Fibroblast of mammary gland (primary cell): Measurements from ENCODE around the gene CCDC34.

Experiments used
- DNase-seq: peaks from one replicate; pipeline ENCODE4 v3.0.0-alpha.2; 2010; ENCODE audit warnings: low read depth
- H3K4me3 ChIP-seq: 2 replicates; pipeline ENCODE4 v1.5.1; 2011; ENCODE audit warnings: low read depth, mild to moderate bottlenecking, low read length, moderate library complexity; ENCODE audit not compliant: control insufficient read depth
- CTCF ChIP-seq: conservative IDR thresholded peaks from 2 replicates; pipeline ENCODE4 v1.5.1; 2011; ENCODE audit warnings: low read depth, low read length, inconsistent platforms; ENCODE audit not compliant: control insufficient read depth, insufficient read depth

Gene CCDC34

GRCh38 chr11:27362749-27363575, at the start of gene CCDC34:
Gene CCDC34 (minus strand): TSS chr11:27363215. CDS start chr11:27363194, 21 bp downstream.
- no peak for TF ChIP-seq CTCF
- peak; percentile 88 for DNase-seq
- peak within 1 kb of the TSS; percentile 79 for H3K4me3 ChIP-seq

- H3K4me3 ChIP-seq: no peak overlapping the region
- no peak for DNase-seq
- no peak for TF ChIP-seq CTCF
Measured at GRCh38 chr11:27412192-27412691, 49.2 kb upstream of the CCDC34 start.

GRCh38 chr11:27411328-27411727, 48.3 kb upstream of the CCDC34 start:
- no peak for DNase-seq
- no peak overlapping the region for H3K4me3 ChIP-seq
- no peak for TF ChIP-seq CTCF

- no peak for TF ChIP-seq CTCF
- H3K4me3 ChIP-seq: no peak overlapping the region
- DNase-seq: no peak
Measured at GRCh38 chr11:27410272-27410671, 47.3 kb upstream of the CCDC34 start.

GRCh38 chr11:27409742-27410141, 46.7 kb upstream of the CCDC34 start:
- TF ChIP-seq CTCF: no peak
- DNase-seq: no peak
- H3K4me3 ChIP-seq: no peak overlapping the region

- no peak for TF ChIP-seq CTCF
- DNase-seq: no peak
- H3K4me3 ChIP-seq: no peak overlapping the region
Measured at GRCh38 chr11:27409049-27409448, 46.0 kb upstream of the CCDC34 start.
